Measurements from ENCODE around the gene INTU. TPM values are rescaled to one million over a fixed set of nuclear protein-coding genes. Genes with fewer than 3 reads are reported as not detected.

INTU gene
- total and polyA plus RNA-seq, 10 donors, result 0.85 to 9.1 (median 3.7) TPM

DNA sequence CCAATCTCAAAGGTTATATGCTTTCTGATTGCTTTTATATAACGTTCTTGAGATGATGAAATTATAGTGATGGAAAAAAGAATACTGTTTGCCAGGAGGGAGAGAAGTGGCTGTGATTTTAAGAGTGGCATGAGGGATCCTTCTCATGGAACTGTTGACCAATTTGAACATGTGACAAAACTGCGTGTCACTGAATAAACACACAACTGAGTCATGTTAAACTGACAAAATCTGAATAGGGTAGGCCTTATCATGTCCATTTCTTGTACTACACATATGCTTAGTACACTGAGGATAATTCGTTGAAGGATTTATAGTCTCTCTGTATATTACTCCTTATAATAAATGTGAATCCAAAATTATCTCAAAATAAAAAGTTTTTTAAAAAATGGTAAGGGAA is 127.1 kb downstream of the INTU start:
- Histone ChIP-seq H3K36me3 (no peaks in the 10 kb centered on the region), H3K27me3 (replicated peaks in 1 of 7) (no peaks in the 10 kb centered on the region), H3K4me1 (no peaks in the 10 kb centered on the region), H3K27ac (no peak overlapping the region), H3K9me3 (peaks cover 0 to 17% (median 4%) of the 10 kb centered on the region in 8 donors), H3K4me3 (no peak overlapping the region)
- intact Hi-C loops (cut with DNase I; ENCODE audit: low total_unique reads), result no loop called here
- no peak for DNase-seq
- WGBS, 5 donors, result 72 to 87% (median 80%) methylated on average over 3 of the region's 3 CpGs
- TF ChIP-seq POLR2AphosphoS5 (IDR thresholded peaks at IDR 0.05) (no peak), POLR2A (IDR thresholded peaks at IDR 0.05) (no peak)
- TF ChIP-seq, protein P1, sequence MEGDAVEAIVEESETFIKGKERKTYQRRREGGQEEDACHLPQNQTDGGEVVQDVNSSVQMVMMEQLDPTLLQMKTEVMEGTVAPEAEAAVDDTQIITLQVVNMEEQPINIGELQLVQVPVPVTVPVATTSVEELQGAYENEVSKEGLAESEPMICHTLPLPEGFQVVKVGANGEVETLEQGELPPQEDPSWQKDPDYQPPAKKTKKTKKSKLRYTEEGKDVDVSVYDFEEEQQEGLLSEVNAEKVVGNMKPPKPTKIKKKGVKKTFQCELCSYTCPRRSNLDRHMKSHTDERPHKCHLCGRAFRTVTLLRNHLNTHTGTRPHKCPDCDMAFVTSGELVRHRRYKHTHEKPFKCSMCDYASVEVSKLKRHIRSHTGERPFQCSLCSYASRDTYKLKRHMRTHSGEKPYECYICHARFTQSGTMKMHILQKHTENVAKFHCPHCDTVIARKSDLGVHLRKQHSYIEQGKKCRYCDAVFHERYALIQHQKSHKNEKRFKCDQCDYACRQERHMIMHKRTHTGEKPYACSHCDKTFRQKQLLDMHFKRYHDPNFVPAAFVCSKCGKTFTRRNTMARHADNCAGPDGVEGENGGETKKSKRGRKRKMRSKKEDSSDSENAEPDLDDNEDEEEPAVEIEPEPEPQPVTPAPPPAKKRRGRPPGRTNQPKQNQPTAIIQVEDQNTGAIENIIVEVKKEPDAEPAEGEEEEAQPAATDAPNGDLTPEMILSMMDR (IDR thresholded peaks at IDR 0.05 in 8 of 11, conservative IDR thresholded peaks at IDR 0.05 in 3 of 11), result no peak

DNA sequence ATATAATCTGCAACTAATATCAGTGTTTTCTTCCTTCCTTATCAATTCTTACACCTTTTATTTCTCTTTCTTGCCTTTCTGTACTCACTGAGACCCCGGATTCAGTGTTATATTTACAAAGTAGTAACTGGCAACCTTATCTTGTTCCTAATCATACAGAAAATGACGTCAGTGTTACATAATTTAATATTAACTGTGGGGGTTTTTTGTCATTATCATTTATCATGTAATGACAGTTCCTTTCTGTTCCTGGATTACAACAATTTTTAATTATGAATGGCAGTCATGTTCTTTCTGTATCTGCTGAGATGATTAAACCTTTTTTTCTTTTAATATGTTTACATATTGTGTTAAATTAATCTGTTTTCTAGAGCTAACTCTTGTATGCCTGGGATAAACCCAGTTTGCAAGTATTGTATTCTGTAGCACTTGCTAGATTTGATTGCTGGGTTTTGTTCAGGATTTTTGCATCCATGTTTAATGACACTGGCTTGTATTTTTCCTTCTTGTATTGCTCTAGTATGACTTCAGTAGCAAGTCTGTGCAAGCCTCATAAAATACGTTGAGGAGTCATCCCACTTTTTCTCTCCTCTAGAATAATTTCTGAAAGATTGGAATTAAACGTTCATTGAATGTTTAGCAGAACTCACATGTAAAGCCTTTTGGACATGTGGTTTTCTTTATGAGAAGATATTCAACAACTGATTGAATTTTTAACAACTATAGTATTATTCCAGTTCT is 138.9 kb downstream of the INTU start:
- TF ChIP-seq, protein P1 (IDR thresholded peaks at IDR 0.05 in 8 of 11, conservative IDR thresholded peaks at IDR 0.05 in 3 of 11), result no peak
- TF ChIP-seq POLR2AphosphoS5 (IDR thresholded peaks at IDR 0.05) (no peak), POLR2A (IDR thresholded peaks at IDR 0.05) (no peak)
- intact Hi-C loops (cut with DNase I; ENCODE audit: low total_unique reads), result no loop called here
- WGBS, 5 donors, result 61 to 75% (median 66%) methylated on average over 4 of the region's 4 CpGs

DNA sequence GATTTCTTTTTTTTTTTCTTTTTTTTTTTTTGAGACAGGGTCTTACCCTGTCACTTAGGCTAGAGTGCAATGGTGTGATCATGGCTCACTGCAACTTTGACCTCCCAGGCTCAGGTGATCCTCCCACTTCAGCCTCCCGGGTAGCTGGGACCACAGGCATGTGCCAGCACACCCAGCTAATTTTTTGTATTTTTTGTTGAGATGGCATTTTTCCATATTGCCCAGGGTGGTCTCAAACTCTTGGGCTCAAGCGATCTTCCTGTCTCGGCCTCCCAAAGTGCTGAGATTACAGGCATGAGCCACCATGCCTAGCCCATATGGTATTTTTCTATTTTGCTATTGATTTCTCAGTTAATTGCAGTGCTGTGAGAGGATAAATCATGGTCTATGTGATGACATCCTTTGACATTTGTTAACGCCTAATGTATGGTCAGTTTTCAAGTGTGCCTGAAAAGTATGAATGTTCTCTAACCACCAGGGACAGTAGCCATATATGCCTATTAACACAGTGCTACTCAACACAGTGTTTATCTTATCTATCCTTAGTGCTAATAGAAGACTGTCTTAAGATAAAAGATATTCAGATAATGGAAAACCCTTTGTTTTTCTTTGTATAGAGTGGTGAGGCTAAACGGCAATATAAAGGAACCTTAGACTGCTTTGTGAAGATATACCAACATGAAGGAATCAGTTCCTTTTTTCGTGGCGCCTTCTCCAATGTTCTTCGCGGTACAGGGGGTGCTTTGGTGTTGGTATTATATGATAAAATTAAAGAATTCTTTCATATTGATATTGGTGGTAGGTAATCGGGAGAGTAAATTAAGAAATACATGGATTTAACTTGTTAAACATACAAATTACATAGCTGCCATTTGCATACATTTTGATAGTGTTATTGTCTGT is 140.3 kb downstream of the INTU start:
- no peaks in the 10 kb centered on the region for H3K9me3 ChIP-seq
- intact Hi-C loops (cut with DNase I; ENCODE audit: low total_unique reads), result no loop called here
- H3K4me3 ChIP-seq, result no peak overlapping the region
- WGBS, 5 donors, result 88 to 93% (median 91%) methylated on average over 10 of the region's 10 CpGs
- H3K27ac ChIP-seq, result no peak overlapping the region
- no peaks in the 10 kb centered on the region for H3K36me3 ChIP-seq
- peaks cover 0 to 28% (median 0%) of the 10 kb centered on the region in 7 donors for H3K27me3 ChIP-seq (replicated peaks in 1 of 7)
- H3K4me1 ChIP-seq, result no peaks in the 10 kb centered on the region
- TF ChIP-seq, protein P1 (IDR thresholded peaks at IDR 0.05 in 8 of 11, conservative IDR thresholded peaks at IDR 0.05 in 3 of 11), result no peak
- TF ChIP-seq POLR2AphosphoS5 (IDR thresholded peaks at IDR 0.05) (no peak), POLR2A (IDR thresholded peaks at IDR 0.05) (no peak)
- DNase-seq, result no peak

More for the DNA sequence above, 138.9 kb downstream of the INTU start:
- Histone ChIP-seq H3K36me3 (no peaks in the 10 kb centered on the region), H3K4me3 (no peak overlapping the region), H3K27me3 (replicated peaks in 1 of 7) (peaks cover 0 to 15% (median 0%) of the 10 kb centered on the region in 7 donors), H3K9me3 (no peaks in the 10 kb centered on the region), H3K4me1 (no peaks in the 10 kb centered on the region), H3K27ac (no peak overlapping the region)
- DNase-seq, result no peak

DNA sequence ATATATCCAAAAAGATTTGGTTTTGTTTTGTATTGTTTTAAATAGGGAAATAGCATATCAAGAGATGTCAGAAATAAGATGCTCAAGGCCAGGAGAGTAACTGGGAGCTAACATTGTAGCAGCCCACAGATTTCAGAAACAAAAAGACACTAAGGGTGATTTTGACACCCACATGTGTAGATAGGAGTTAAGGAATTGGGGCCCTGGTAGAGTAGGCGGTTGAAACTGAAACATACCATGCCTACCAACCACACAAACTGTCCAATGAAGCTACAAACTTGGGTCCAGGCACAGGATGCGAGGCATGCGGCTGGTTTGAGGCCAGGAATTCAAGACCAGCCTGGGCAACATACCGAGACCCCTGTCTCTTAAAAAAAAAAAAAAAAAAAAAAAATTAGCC is 143.1 kb downstream of the INTU start:
- TF ChIP-seq POLR2AphosphoS5 (IDR thresholded peaks at IDR 0.05) (no peak), POLR2A (IDR thresholded peaks at IDR 0.05) (no peak)
- TF ChIP-seq, protein P1 (IDR thresholded peaks at IDR 0.05 in 8 of 11, conservative IDR thresholded peaks at IDR 0.05 in 3 of 11), result no peak
- H3K27ac ChIP-seq, result no peak overlapping the region
- no peak overlapping the region for H3K4me3 ChIP-seq
- no peaks in the 10 kb centered on the region for H3K36me3 ChIP-seq
- DNase-seq, result no peak
- 84 to 98% (median 95%) methylated on average over 4 of the region's 4 CpGs for WGBS, 5 donors
- peaks cover 0 to 1% (median 0%) of the 10 kb centered on the region in 6 donors for H3K4me1 ChIP-seq
- intact Hi-C loops (cut with DNase I; ENCODE audit: low total_unique reads), result no loop called here
- H3K27me3 ChIP-seq (replicated peaks in 1 of 7), result peaks cover 0 to 56% (median 3%) of the 10 kb centered on the region in 7 donors
- H3K9me3 ChIP-seq, result no peaks in the 10 kb centered on the region

All from spleen (tissue), 11 donors.